HEK293 (cell line): ENCODE results near the gene COMMD3.
A peak's percentile ranks its signal among the peaks of the same experiment; 100 is the strongest.

Experiments used
- GFI1B ChIP-seq: fragments of 450-650 bp; formaldehyde crosslinking; IDR thresholded peaks from 2 replicates; pipeline ENCODE4 v1.5.1; 2016; ENCODE audit warnings: missing biosample characterization, missing genetic modification characterization
- GLI2 ChIP-seq: fragments of 450-650 bp; formaldehyde crosslinking; IDR thresholded peaks from 2 replicates; pipeline ENCODE4; 2017; ENCODE audit warnings: missing biosample characterization, missing genetic modification characterization, low read depth, borderline replicate concordance
- HIC1 ChIP-seq: fragments of 450-650 bp; formaldehyde crosslinking; IDR thresholded peaks from 2 replicates; pipeline ENCODE4 v1.5.1; 2016; ENCODE audit warnings: missing biosample characterization, missing genetic modification characterization
- OVOL3 ChIP-seq: fragments of 450-650 bp; formaldehyde crosslinking; IDR thresholded peaks from 2 replicates; pipeline ENCODE4 v1.5.1; 2016; ENCODE audit warnings: missing biosample characterization, missing genetic modification characterization
- PRDM10 ChIP-seq: fragments of 450-650 bp; formaldehyde crosslinking; IDR thresholded peaks from 2 replicates; pipeline ENCODE4 v1.5.1; 2016; ENCODE audit warnings: missing biosample characterization, missing genetic modification characterization
- PRDM4 ChIP-seq: fragments of 450-650 bp; formaldehyde crosslinking; IDR thresholded peaks from 2 replicates; pipeline ENCODE4 v1.5.1; 2017; ENCODE audit warnings: missing biosample characterization, missing genetic modification characterization
- REST ChIP-seq: fragments of 450-650 bp; formaldehyde crosslinking; IDR thresholded peaks from 2 replicates; pipeline ENCODE4 v1.5.1; 2016; ENCODE audit warnings: missing biosample characterization, missing genetic modification characterization
- SETDB1 ChIP-seq: IDR thresholded peaks from one replicate; pipeline ENCODE4 v1.6.1; 2017; ENCODE audit warnings: mild to moderate bottlenecking, low read length, moderate library complexity, mixed read lengths; ENCODE audit not compliant: insufficient read length
- SP3 ChIP-seq: fragments of 450-650 bp; formaldehyde crosslinking; IDR thresholded peaks from 2 replicates; pipeline ENCODE4 v1.5.1; 2016; ENCODE audit warnings: missing biosample characterization, missing genetic modification characterization
- ZFP3 ChIP-seq: fragments of 450-650 bp; formaldehyde crosslinking; IDR thresholded peaks from 2 replicates; pipeline ENCODE4 v1.5.1; 2016; ENCODE audit warnings: low read depth, missing biosample characterization, missing genetic modification characterization
- ZNF112 ChIP-seq: fragments of 450-650 bp; formaldehyde crosslinking; IDR thresholded peaks from 2 replicates; pipeline ENCODE4 v1.5.0; 2017; ENCODE audit warnings: missing biosample characterization, missing genetic modification characterization
- ZNF138 ChIP-seq: fragments of 450-650 bp; formaldehyde crosslinking; IDR thresholded peaks from 2 replicates; pipeline ENCODE4 v1.5.1; 2016; ENCODE audit warnings: missing biosample characterization, missing genetic modification characterization, borderline replicate concordance
- ZNF26 ChIP-seq: fragments of 450-650 bp; formaldehyde crosslinking; IDR thresholded peaks from 2 replicates; pipeline ENCODE4 v1.5.1; 2016; ENCODE audit warnings: missing biosample characterization, missing genetic modification characterization
- ZNF362 ChIP-seq: fragments of 450-650 bp; formaldehyde crosslinking; IDR thresholded peaks from 2 replicates; pipeline ENCODE4 v1.5.1; 2016; ENCODE audit warnings: missing biosample characterization, missing genetic modification characterization
- ZNF473 ChIP-seq: fragments of 450-650 bp; formaldehyde crosslinking; IDR thresholded peaks from 2 replicates; pipeline ENCODE4 v1.5.1; 2017; ENCODE audit warnings: missing biosample characterization, missing genetic modification characterization
- ZNF518A ChIP-seq: fragments of 450-650 bp; formaldehyde crosslinking; conservative IDR thresholded peaks from 2 replicates; pipeline ENCODE4 v1.5.1; 2016; ENCODE audit warnings: low read depth, missing biosample characterization, missing genetic modification characterization
- ZNF629 ChIP-seq: fragments of 450-650 bp; formaldehyde crosslinking; IDR thresholded peaks from 2 replicates; pipeline ENCODE4 v1.5.1; 2017; ENCODE audit warnings: missing biosample characterization, missing genetic modification characterization

The COMMD3 gene

GRCh38 chr10:22293747-22294404 lies 22.3 kb upstream of the COMMD3 start (continued):
- TF ChIP-seq PRDM10 (tag by site-specific recombination), result no peak
- no peak for TF ChIP-seq ZNF26
- peak; percentile 78; the same call in 1 of the 2 replicates for TF ChIP-seq OVOL3 (tag by site-specific recombination)
- TF ChIP-seq SP3 (tag by site-specific recombination), result no peak
- TF ChIP-seq HIC1, result no peak
- TF ChIP-seq PRDM4, result peak; percentile 67; the same call in 1 of the 2 replicates
- peak; percentile 93 for TF ChIP-seq ZNF518A
- TF ChIP-seq ZNF362 (tag by site-specific recombination), result no peak
- peak; percentile 47; the same call in 1 of the 2 replicates for TF ChIP-seq ZNF138 (tag by site-specific recombination)
- TF ChIP-seq ZFP3, result 0 out of 2 replicates have a peak, but pooled peaks have one; percentile 47
- TF ChIP-seq REST, result peak; percentile 80
- TF ChIP-seq ZNF473 (tag by site-specific recombination), result no peak
- TF ChIP-seq GLI2 (tag by site-specific recombination), result peak; percentile 25; the same call in 1 of the 2 replicates
- no peak for TF ChIP-seq ZNF112
- TF ChIP-seq GFI1B (tag by site-specific recombination), result no peak
- peak; percentile 63; the same call in 1 of the 2 replicates for TF ChIP-seq ZNF629 (tag by site-specific recombination)
- no peak for TF ChIP-seq SETDB1
